Astrocyte of the spinal cord (primary cell): Measurements from ENCODE around the gene ALDH16A1.

Source experiments
- DNase-seq: peaks from one replicate; pipeline ENCODE4 v3.0.0; 2011; ENCODE audit warnings: low read depth, low spot score
- H3K4me3 ChIP-seq: 2 replicates; pipeline ENCODE4 v1.5.1; 2011; ENCODE audit warnings: low read depth, mild to moderate bottlenecking, low read length, moderate library complexity
- CTCF ChIP-seq: IDR thresholded peaks from 2 replicates; pipeline ENCODE4 v1.5.1; 2012; ENCODE audit warnings: low read depth, mild to moderate bottlenecking, low read length, inconsistent platforms
- in situ Hi-C: cut with HindIII; loops from 2 replicates; pipeline ENCODE4 v1.10.0; 2017; ENCODE audit warnings: low sequenced_read_pairs

ALDH16A1 gene

GRCh38 chr19:49488046-49488862, 35.2 kb downstream of the ALDH16A1 start:
- peak overlapping the region; percentile 86 for H3K4me3 ChIP-seq
- in situ Hi-C loops: no loop called here
- no peak for DNase-seq
- TF ChIP-seq CTCF: no peak

- no peak for TF ChIP-seq CTCF
- DNase-seq: no peak
- H3K4me3 ChIP-seq: peak overlapping the region; percentile 86
- in situ Hi-C loops: no loop called here
Measured at GRCh38 chr19:49488863-49489537, 36.0 kb downstream of the ALDH16A1 start.

GRCh38 chr19:49489601-49490167, 36.7 kb downstream of the ALDH16A1 start:
- H3K4me3 ChIP-seq: peak overlapping the region; percentile 86
- TF ChIP-seq CTCF: no peak
- no peak for DNase-seq
- in situ Hi-C loops: no loop called here

GRCh38 chr19:49490287-49491029, 37.4 kb downstream of the ALDH16A1 start:
- no peak overlapping the region for H3K4me3 ChIP-seq
- in situ Hi-C loops: no loop called here
- no peak for DNase-seq
- no peak for TF ChIP-seq CTCF

GRCh38 chr19:49491030-49491803, 38.2 kb downstream of the ALDH16A1 start:
- H3K4me3 ChIP-seq: no peak overlapping the region
- no peak for TF ChIP-seq CTCF

More at GRCh38 chr19:49491030-49491803, 38.2 kb downstream of the ALDH16A1 start:
- no peak for DNase-seq
- in situ Hi-C loops: no loop called here
